Activated naive CD8-positive, alpha-beta T cell (primary cell): ENCODE measurements around the gene KIN.
"Not testable (repeated sequence)": the region's sequence is repeated elsewhere in the genome, so short reads cannot be mapped to it uniquely, and the experiment has no call there.

Experiments used
- H3K27ac Mint-ChIP-seq: one replicate; pipeline ENCODE4 v1.8.0; 2021; ENCODE audit warnings: mixed read lengths
- H3K27me3 Mint-ChIP-seq: one replicate; pipeline ENCODE4 v1.8.0; 2021; ENCODE audit warnings: mixed read lengths
- H3K36me3 Mint-ChIP-seq: one replicate; pipeline ENCODE4 v1.8.0; 2021; ENCODE audit warnings: mixed read lengths
- H3K4me1 Mint-ChIP-seq: one replicate; pipeline ENCODE4 v1.8.0; 2021; ENCODE audit warnings: low read depth, mixed read lengths
- H3K4me3 Mint-ChIP-seq: one replicate; pipeline ENCODE4 v1.8.0; 2021; ENCODE audit warnings: mild to moderate bottlenecking, mixed read lengths
- H3K9me3 Mint-ChIP-seq: one replicate; pipeline ENCODE4 v1.8.0; 2021; ENCODE audit warnings: low read depth, mixed read lengths

Gene KIN

DNA sequence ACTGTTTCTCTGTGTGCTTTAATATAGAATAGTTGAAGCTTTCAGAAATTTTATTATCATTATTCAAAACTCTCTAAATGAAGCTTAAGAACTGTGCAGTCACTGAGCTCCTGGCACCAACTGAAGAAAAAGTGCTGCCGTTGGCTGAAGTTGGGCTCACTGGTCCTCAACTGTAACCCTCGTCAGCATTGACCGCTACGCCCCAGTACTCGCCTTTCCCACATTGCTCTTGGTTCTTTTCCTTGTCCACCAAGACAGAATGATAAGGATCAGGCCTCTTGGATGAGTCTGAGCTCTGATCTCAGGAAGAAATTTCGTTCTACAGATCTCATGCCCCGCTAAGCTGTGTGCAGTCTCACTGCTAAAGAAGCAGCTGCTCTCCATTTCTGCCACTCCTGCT lies 22.6 kb upstream of the KIN start:
- no peaks in the 10 kb centered on the region for H3K27me3 Mint-ChIP-seq
- no peaks in the 10 kb centered on the region for H3K4me1 Mint-ChIP-seq
- no peak overlapping the region for H3K4me3 Mint-ChIP-seq
- H3K27ac Mint-ChIP-seq, result no peak overlapping the region
- H3K36me3 Mint-ChIP-seq, result no peaks in the 10 kb centered on the region
- no peaks in the 10 kb centered on the region for H3K9me3 Mint-ChIP-seq

DNA sequence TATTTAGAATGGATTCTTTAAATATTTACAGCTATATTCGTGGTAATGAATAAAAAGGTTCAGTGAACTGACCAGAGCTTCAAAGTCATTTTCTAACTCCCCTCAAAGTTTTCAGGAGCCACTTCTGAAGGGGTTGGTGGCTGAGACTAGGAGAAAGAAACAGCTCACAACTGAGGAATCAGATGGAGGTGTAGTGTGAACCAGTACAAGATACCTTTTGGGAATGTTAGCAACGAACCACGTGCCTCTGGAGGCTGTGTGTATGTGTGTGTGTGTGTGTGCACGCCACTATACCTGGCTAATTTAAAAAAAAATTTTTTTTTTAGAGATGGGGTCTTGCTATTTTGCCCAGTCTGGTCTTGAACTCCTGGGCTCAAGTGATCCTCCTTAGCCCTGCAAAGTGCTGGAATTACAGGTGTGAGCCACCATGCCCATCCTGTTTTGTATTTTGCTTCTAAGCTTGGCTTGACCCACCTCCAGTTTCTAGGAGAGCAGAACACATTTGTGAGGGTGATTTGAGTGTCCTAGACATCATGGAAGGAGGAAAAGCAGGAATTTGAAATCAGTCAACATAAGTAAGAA lies 21.0 kb upstream of the KIN start:
- Mint-ChIP-seq H3K4me3 (no peak overlapping the region), H3K4me1 (peaks cover 1% of the 10 kb centered on the region), H3K27ac (no peak overlapping the region), H3K9me3 (no peaks in the 10 kb centered on the region), H3K27me3 (no peaks in the 10 kb centered on the region), H3K36me3 (peaks cover under 1% of the 10 kb centered on the region)

DNA sequence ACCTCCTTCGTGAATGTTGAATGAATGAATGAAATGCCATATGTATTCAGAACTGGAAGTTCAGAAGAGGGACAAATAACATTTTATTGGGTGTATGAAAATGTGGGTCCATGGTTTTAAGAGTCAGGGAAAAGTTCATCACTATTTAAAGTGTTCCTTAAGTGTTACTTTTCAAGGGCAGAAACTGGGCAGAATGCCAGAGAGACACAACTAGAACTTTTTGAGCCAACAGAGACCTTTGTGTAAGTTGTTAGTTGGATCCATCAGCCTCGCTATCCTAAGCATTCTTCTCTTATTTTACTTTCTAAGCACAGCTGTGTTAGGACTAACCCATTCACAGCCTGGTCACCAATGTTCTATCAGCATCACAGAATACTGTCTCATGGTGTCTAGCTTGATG lies 16.9 kb upstream of the KIN start:
- H3K4me3 Mint-ChIP-seq, result no peak overlapping the region
- H3K4me1 Mint-ChIP-seq, result peaks cover 2% of the 10 kb centered on the region
- peak overlapping the region; percentile 46 for H3K27ac Mint-ChIP-seq
- H3K36me3 Mint-ChIP-seq, result peaks cover 4% of the 10 kb centered on the region
- no peaks in the 10 kb centered on the region for H3K9me3 Mint-ChIP-seq
- H3K27me3 Mint-ChIP-seq, result no peaks in the 10 kb centered on the region

DNA sequence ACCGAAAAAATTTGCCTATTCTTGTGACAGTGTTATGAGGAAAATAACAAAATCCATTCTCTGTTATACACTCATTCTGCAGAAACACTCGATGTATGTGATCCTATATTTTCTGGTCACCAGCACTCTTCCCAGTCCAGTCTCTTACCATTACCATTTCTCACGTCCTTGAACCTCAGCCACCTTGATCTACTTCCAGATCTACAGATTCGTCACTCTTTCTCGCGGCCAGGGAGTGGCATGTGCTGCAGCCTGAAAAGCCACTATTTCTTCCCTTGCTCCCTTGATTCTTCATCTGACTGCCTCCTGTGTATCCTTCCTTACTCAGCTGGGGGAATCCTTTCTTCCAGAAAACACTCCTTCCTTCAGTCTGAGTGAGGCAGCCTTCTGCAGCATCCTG lies 16.4 kb upstream of the KIN start:
- Mint-ChIP-seq H3K9me3 (no peaks in the 10 kb centered on the region), H3K27me3 (no peaks in the 10 kb centered on the region), H3K4me3 (no peak overlapping the region), H3K36me3 (peaks cover 4% of the 10 kb centered on the region), H3K27ac (no peak overlapping the region), H3K4me1 (peaks cover 2% of the 10 kb centered on the region)

DNA sequence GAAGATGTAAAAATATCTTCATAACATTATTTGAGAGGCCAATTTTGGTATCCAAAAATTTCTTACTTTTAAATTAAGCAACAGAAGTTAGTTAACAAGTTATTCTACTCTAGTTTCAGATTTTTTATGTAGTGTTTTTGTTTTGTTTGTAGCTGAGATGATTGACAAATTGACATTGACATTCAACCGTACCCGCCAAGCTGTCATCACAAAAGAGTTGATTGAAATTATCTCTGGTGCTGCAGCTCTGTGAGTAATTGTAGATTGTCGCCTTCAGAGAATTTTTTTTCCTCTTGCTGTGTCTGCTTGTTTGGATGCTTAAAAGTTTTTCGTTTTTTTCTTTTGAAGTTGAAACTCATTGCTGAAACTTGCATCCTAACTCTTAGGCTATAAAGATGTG lies 14.8 kb upstream of the KIN start:
- Mint-ChIP-seq H3K4me3 (no peak overlapping the region), H3K9me3 (no peaks in the 10 kb centered on the region), H3K36me3 (peaks cover 4% of the 10 kb centered on the region), H3K4me1 (peaks cover 2% of the 10 kb centered on the region), H3K27ac (no peak overlapping the region), H3K27me3 (no peaks in the 10 kb centered on the region)

- no peak overlapping the region for H3K27ac Mint-ChIP-seq
- H3K9me3 Mint-ChIP-seq, result no peaks in the 10 kb centered on the region
- H3K4me1 Mint-ChIP-seq, result peaks cover 42% of the 10 kb centered on the region
- H3K36me3 Mint-ChIP-seq, result peaks cover 10% of the 10 kb centered on the region
- no peak overlapping the region for H3K4me3 Mint-ChIP-seq
- no peaks in the 10 kb centered on the region for H3K27me3 Mint-ChIP-seq
Observed at GRCh38 chr10:7797582-7797981, 9.8 kb upstream of the KIN start.

DNA sequence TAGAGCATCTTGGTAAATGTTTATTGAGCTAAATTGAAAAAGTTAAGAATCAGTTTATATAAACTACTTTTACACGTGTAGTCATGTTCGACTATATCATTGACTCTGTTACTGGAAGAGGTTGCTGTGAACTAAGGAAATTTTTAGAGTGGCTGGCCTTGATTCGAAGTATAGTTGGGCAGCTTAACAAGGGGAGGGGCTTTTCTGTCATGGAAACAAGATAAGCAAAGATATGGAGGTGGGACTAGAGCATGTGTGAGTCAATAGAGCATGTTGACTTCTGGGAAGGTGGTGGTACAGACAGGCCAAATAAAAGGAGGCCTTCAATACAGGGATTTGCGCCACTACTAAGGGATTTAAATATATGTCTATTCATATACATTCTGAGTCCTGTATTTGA lies 7.8 kb upstream of the KIN start:
- Mint-ChIP-seq H3K27me3 (no peaks in the 10 kb centered on the region), H3K27ac (peak overlapping the region; percentile 38), H3K36me3 (peaks cover 13% of the 10 kb centered on the region), H3K4me3 (peak overlapping the region; percentile 11), H3K4me1 (peaks cover 62% of the 10 kb centered on the region), H3K9me3 (no peaks in the 10 kb centered on the region)

- Mint-ChIP-seq H3K36me3 (peaks cover 14% of the 10 kb centered on the region), H3K9me3 (no peaks in the 10 kb centered on the region), H3K27me3 (no peaks in the 10 kb centered on the region), H3K4me1 (peaks cover 73% of the 10 kb centered on the region), H3K27ac (peak overlapping the region; percentile 8), H3K4me3 (peak overlapping the region; percentile 28)
Observed at GRCh38 chr10:7794251-7795026, 6.6 kb upstream of the KIN start.

GRCh38 chr10:7792541-7792940 lies 4.7 kb upstream of the KIN start:
- Mint-ChIP-seq H3K36me3 (peaks cover 14% of the 10 kb centered on the region), H3K4me1 (peaks cover 81% of the 10 kb centered on the region), H3K27me3 (no peaks in the 10 kb centered on the region), H3K9me3 (no peaks in the 10 kb centered on the region), H3K27ac (no peak overlapping the region), H3K4me3 (peak overlapping the region; percentile 12)

DNA sequence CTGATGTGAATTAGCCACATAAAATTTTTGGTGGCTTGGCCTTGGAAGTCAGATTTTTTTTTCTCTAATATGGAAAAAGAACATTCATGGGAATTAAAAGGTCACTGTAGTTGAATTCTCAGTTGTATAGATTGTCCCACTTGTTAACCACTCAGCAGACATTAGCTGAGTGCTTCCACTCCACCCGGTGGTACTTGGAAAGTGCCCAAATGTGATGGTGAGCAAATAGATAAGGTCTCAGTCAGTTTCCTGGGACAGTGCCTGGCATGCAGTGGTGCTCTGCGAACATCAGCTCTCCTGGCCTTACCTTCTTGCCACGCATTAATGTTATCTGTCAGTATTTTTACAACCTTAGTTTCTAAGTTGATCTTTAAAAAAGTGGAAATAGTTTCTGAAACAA lies 1.6 kb upstream of the KIN start:
- no peaks in the 10 kb centered on the region for H3K9me3 Mint-ChIP-seq
- H3K27me3 Mint-ChIP-seq, result no peaks in the 10 kb centered on the region
- H3K4me1 Mint-ChIP-seq, result peaks cover 72% of the 10 kb centered on the region
- H3K27ac Mint-ChIP-seq, result peak overlapping the region; percentile 54
- peaks cover 8% of the 10 kb centered on the region for H3K36me3 Mint-ChIP-seq
- H3K4me3 Mint-ChIP-seq, result no peak overlapping the region

DNA sequence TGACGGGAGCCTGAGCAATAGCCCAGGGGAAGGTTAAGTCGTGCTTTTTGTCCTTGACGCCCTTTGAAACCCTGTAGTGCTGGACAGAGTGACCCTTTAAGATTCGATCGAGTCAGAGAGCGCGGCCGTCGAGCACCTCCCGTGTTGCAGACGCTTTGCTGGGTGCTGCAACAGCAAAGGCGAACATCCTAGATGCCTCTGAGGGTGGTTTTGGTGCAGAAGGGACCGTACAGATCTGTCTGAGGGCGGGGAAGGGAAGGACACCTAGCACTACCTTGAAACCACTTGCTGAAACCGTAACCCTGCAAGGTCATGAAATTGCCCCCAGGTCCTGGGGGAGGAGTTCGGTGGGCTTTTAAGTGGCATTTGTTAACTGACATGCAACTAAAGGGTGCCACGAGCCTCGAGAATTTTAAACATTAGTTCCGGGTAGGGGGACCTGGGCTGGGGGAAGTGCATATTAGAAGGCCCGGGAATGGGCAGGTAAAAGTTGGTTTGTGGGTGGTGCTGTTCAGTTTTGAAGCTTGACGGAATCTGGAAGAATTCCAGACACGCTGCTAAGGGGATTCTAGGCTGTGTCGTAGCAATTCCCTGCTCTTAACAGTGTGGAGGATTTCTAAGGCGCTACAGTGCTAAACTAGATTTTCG lies 970 bp upstream of the KIN start:
- Mint-ChIP-seq H3K27me3 (no peaks in the 10 kb centered on the region), H3K36me3 (peaks cover 8% of the 10 kb centered on the region), H3K4me3 (no peak overlapping the region), H3K9me3 (no peaks in the 10 kb centered on the region), H3K27ac (no peak overlapping the region), H3K4me1 (peaks cover 69% of the 10 kb centered on the region)

DNA sequence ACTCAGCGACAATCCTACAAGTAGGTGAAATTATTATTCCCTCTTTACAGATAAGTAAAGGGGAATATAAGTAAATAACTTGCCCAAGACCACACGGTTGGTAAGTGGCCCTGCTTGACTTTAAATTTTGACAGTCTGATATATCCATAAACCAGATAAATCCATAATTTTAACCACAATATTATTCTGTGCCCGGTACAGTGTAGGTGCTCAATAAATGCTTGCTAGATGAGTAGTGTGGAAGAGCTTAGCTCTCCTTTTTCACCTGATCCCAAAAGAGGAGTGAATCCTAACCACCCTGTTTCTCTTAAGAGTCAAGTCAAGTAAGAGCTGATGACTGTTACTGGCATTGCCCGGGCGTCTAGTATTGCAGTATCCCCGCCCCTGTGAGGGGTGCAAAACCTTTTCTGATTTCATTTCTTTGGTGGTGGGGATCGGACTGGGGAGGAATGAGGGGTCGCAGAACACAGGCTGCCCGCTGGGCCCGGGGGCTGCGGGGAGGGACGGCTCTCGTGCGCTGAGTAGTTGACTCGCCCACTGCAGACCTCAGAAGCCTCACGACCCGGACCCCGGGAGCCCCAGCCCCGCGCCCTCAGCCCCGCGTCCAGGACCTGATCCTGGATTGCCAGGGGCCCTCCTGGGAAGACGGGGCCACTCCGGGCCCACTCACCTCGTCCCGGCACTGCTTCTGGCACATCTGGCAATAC lies 490 bp downstream of the KIN start:
- peaks cover 63% of the 10 kb centered on the region for H3K4me1 Mint-ChIP-seq
- H3K4me3 Mint-ChIP-seq, result no peak overlapping the region
- no peaks in the 10 kb centered on the region for H3K27me3 Mint-ChIP-seq
- H3K27ac Mint-ChIP-seq, result no peak overlapping the region
- H3K36me3 Mint-ChIP-seq, result peaks cover 11% of the 10 kb centered on the region
- H3K9me3 Mint-ChIP-seq, result no peaks in the 10 kb centered on the region

- H3K36me3 Mint-ChIP-seq, result peaks cover 9% of the 10 kb centered on the region
- no peaks in the 10 kb centered on the region for H3K27me3 Mint-ChIP-seq
- peak overlapping the region; percentile 28 for H3K27ac Mint-ChIP-seq
- H3K4me1 Mint-ChIP-seq, result peaks cover 54% of the 10 kb centered on the region
- H3K9me3 Mint-ChIP-seq, result no peaks in the 10 kb centered on the region
- no peak overlapping the region for H3K4me3 Mint-ChIP-seq
Observed at GRCh38 chr10:7786430-7786829, 1.4 kb downstream of the KIN start.

- H3K27ac Mint-ChIP-seq, H3K4me3 Mint-ChIP-seq, H3K27me3 Mint-ChIP-seq, H3K9me3 Mint-ChIP-seq: not testable (repeated sequence)
- Mint-ChIP-seq H3K36me3 (peaks cover 17% of the 10 kb centered on the region), H3K4me1 (peaks cover 28% of the 10 kb centered on the region)
Observed at GRCh38 chr10:7782194-7782593, 5.6 kb downstream of the KIN start.

GRCh38 chr10:7776777-7777176 lies 11.0 kb downstream of the KIN start:
- H3K4me1 Mint-ChIP-seq, result peaks cover 2% of the 10 kb centered on the region

More at GRCh38 chr10:7776777-7777176, 11.0 kb downstream of the KIN start:
- no peak overlapping the region for H3K4me3 Mint-ChIP-seq
- H3K27me3 Mint-ChIP-seq, result no peaks in the 10 kb centered on the region
- H3K36me3 Mint-ChIP-seq, result peaks cover 21% of the 10 kb centered on the region
- H3K27ac Mint-ChIP-seq, result no peak overlapping the region
- no peaks in the 10 kb centered on the region for H3K9me3 Mint-ChIP-seq
